Right lobe of liver (tissue), 4 donors: Measurements from ENCODE around the gene METTL1.

ENCODE experiments used
- POLR2A ChIP-seq: fragments of 450-650 bp; IDR thresholded peaks from one replicate; pipeline ENCODE4 v1.6.1; 2017; ENCODE audit warnings: antibody characterized with exemption, mild to moderate bottlenecking
- TF ChIP-seq, protein P1 (sequence below), 4 donors: fragments of 200-600 bp in 3 of 4; fragments of 450-650 bp in 1 of 4; IDR thresholded peaks; one replicate each; pipeline versions ENCODE4 v1.5.1 to v1.8.0; 2016 to 2022; ENCODE audit warnings: antibody characterized with exemption in 4 of 4, mild to moderate bottlenecking in 2 of 4
- donor health status: DM: no; HTN: no; CAD: no.
- donor health status: DM: no; HTN: no; CAD: no.
- donor health status: DM: no; HTN: yes; CAD: no.

DNA sequence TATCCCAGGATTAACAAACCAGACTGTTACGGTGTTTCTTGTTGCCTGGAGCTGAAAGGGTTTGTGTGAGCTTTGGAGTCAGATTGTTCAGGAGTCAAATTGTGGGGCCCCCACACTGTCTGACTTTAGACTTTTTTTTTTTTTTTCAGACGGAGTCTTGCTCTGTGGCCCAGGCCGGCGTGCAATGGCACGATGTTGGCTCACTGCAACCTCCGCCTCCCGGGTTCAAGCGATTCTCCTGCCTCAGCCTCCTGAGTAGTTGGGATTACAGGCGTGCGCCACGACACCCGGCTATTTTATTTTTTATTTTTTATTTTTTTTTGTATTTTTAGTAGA, 11.5 kb upstream of the METTL1 start:
- no peak for TF ChIP-seq POLR2A
- TF ChIP-seq, protein P1, sequence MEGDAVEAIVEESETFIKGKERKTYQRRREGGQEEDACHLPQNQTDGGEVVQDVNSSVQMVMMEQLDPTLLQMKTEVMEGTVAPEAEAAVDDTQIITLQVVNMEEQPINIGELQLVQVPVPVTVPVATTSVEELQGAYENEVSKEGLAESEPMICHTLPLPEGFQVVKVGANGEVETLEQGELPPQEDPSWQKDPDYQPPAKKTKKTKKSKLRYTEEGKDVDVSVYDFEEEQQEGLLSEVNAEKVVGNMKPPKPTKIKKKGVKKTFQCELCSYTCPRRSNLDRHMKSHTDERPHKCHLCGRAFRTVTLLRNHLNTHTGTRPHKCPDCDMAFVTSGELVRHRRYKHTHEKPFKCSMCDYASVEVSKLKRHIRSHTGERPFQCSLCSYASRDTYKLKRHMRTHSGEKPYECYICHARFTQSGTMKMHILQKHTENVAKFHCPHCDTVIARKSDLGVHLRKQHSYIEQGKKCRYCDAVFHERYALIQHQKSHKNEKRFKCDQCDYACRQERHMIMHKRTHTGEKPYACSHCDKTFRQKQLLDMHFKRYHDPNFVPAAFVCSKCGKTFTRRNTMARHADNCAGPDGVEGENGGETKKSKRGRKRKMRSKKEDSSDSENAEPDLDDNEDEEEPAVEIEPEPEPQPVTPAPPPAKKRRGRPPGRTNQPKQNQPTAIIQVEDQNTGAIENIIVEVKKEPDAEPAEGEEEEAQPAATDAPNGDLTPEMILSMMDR (IDR thresholded peaks at IDR 0.05): no peak
